ENCODE results near the gene CCL26.

Gene CCL26

DNA sequence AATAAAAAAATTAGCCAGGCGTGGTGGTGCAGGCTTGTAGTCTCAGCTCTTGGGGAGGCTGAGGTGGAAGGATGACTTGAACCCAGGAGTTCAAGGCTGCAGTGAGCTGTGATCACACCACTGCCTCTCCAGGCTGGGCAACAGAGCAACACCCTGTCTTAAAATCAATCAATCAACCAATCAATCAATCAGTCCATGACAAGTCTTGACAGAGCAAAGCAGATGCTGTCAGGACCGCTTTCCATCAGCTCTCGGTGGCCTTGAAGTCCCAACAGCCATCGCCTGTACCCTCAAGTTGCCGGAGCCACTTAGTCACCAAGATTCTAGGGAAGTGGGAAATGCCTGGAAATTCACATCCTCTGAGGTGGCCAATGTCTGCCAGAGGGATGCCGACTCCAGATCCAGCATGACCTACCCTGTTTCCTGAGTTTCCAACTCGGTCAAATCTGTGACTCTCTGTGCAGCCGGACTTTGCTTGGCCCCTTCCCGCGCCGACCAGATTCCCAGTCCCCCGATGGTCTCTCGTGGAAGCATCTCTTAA is 42.5 kb upstream of the CCL26 start:
- no peak for DNase-seq (ENCODE audit: low read depth)
- no peak for TF ChIP-seq CTCF (conservative IDR thresholded peaks at IDR 0.05; ENCODE audit: control insufficient read depth, insufficient read depth, low read depth, low read length)
- no peak overlapping the region for H3K4me3 ChIP-seq (ENCODE audit: control insufficient read depth, low read depth, low read length)

GRCh38 chr7:75813781-75814236 is 41.8 kb upstream of the CCL26 start, which contains the start of gene CCL24:
CCL24 (minus strand) TSS chr7:75813806; CDS start chr7:75813715, 91 bp downstream.
- TF ChIP-seq CTCF (conservative IDR thresholded peaks at IDR 0.05; ENCODE audit: control insufficient read depth, insufficient read depth, low read depth, low read length): no peak
- DNase-seq (ENCODE audit: low read depth): no peak
- H3K4me3 ChIP-seq (ENCODE audit: control insufficient read depth, low read depth, low read length): no peak within 1 kb of the TSS

- TF ChIP-seq CTCF (conservative IDR thresholded peaks at IDR 0.05; ENCODE audit: control insufficient read depth, insufficient read depth, low read depth, low read length): no peak
- H3K4me3 ChIP-seq (ENCODE audit: control insufficient read depth, low read depth, low read length): no peak overlapping the region
- peak; percentile 13 for DNase-seq (ENCODE audit: low read depth)
Measured at GRCh38 chr7:75813084-75813483, 41.1 kb upstream of the CCL26 start.

DNA sequence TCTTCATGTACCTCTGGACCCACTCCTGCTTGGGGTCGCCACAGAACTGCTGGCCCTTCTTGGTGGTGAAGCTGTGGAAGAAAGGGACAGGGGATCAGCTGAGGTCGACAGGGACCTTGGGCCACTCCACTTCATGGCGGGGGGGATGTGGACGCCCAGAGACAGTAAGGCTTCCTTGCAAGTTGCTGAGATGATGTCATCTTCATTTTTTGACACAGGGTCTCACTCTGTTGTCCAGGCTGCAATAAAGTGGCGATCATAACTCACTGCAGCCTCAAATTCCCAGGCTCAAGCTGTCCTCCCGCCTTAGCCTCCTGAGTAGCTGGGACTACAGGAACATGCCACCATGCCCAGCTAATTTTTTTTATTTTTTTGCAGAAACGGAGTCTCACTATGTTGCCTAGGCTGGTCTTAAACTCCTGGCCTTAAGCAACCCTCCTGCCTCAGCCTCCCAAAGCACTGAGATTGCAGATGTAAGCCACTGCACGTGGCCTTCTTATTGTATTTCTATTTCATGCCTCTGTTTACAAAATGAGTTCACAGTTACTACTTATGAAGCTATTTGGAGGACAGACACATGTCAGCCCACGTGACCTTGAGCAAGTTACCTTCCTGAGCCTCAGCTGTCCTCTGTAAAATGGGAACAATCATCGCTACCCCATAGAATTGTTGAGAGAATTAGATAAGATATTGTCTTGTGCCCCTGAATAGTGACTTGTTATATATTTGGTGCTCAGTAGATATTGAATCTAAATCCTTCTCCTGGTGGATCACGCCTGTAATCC is 40.1 kb upstream of the CCL26 start:
- H3K4me3 ChIP-seq (ENCODE audit: control insufficient read depth, low read depth, low read length): no peak overlapping the region
- DNase-seq (ENCODE audit: low read depth): no peak
- no peak for TF ChIP-seq CTCF (conservative IDR thresholded peaks at IDR 0.05; ENCODE audit: control insufficient read depth, insufficient read depth, low read depth, low read length)

DNA sequence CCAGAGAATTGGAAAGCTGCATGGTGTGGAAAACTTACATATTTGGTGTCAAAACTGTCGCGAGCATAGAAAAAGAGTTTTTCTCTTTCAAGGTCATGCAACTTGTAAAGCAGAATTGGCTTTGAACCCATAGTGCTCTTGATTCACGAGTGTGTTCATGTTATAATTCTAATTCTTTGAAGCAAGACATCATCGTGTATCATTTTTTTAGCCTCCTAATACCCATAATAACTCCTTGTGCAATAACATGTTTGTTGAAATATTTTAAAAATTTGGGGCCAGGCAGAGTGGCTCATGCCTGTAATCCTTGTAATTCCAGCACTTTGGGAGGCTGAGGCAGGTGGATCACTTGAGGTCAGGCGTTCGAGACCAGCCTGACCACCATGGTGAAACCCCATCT is 37.4 kb upstream of the CCL26 start:
- H3K4me3 ChIP-seq (ENCODE audit: control insufficient read depth, low read depth, low read length): no peak overlapping the region
- no peak for TF ChIP-seq CTCF (conservative IDR thresholded peaks at IDR 0.05; ENCODE audit: control insufficient read depth, insufficient read depth, low read depth, low read length)
- no peak for DNase-seq (ENCODE audit: low read depth)

GRCh38 chr7:75808106-75808505 is 36.1 kb upstream of the CCL26 start:
- TF ChIP-seq CTCF (conservative IDR thresholded peaks at IDR 0.05; ENCODE audit: control insufficient read depth, insufficient read depth, low read depth, low read length): no peak

More at GRCh38 chr7:75808106-75808505, 36.1 kb upstream of the CCL26 start:
- no peak for DNase-seq (ENCODE audit: low read depth)
- H3K4me3 ChIP-seq (ENCODE audit: control insufficient read depth, low read depth, low read length): no peak overlapping the region
